HCT116 (cell line): Measurements from ENCODE around the gene CABS1.

Experiments used
- CTCF ChIP-seq, 3 experiments: fragments of 200-600 bp in 1 of 3; sonication (generic) in 1 of 3; IDR thresholded peaks in 2 of 3; conservative IDR thresholded peaks in 1 of 3; 2 replicates each; pipeline ENCODE4 v1.5.1; 2012 to 2017; ENCODE audit warnings: low read depth in 2 of 3, low read length in 2 of 3, antibody characterized with exemption in 1 of 3, borderline replicate concordance in 1 of 3, control low read depth in 1 of 3, mild to moderate bottlenecking in 1 of 3, mixed read lengths in 1 of 3, mixed run types in 1 of 3, moderate library complexity in 1 of 3; ENCODE audit not compliant: insufficient read depth in 1 of 3
- EGR1 ChIP-seq: IDR thresholded peaks from 2 replicates; pipeline ENCODE4 v1.6.1; 2012; ENCODE audit warnings: low read depth
- EZH2 ChIP-seq: fragments of 200-600 bp; sonication (generic); IDR thresholded peaks from 2 replicates; pipeline ENCODE4 v1.6.1; 2017; ENCODE audit warnings: antibody characterized with exemption, mixed run types
- EZH2phosphoT487 ChIP-seq: fragments of 200-600 bp; IDR thresholded peaks from 2 replicates; pipeline ENCODE4 v1.6.1; 2018; ENCODE audit warnings: antibody characterized with exemption, borderline replicate concordance
- JUND ChIP-seq: IDR thresholded peaks from 2 replicates; pipeline ENCODE4 v1.6.1; 2012
- MAX ChIP-seq: IDR thresholded peaks from 2 replicates; pipeline ENCODE4 v1.6.1; 2012
- POLR2A ChIP-seq: IDR thresholded peaks from 2 replicates; pipeline ENCODE4 v1.7.0; 2011; ENCODE audit warnings: borderline replicate concordance; ENCODE audit not compliant: insufficient read depth, insufficient read length; ENCODE audit errors: extremely low read depth
- POLR2AphosphoS5 ChIP-seq: IDR thresholded peaks from 2 replicates; pipeline ENCODE4 v1.6.1; 2011; ENCODE audit warnings: mild to moderate bottlenecking, low read depth, low read length, moderate library complexity
- SIN3A ChIP-seq: IDR thresholded peaks from 2 replicates; pipeline ENCODE4 v1.6.1; 2012; ENCODE audit warnings: low read depth
- SP1 ChIP-seq: IDR thresholded peaks from 2 replicates; pipeline ENCODE4 v1.6.1; 2012; ENCODE audit warnings: low read depth
- TCF7L2 ChIP-seq: IDR thresholded peaks from 2 replicates; pipeline ENCODE4 v1.7.0; 2011; ENCODE audit warnings: borderline replicate concordance, inconsistent platforms; ENCODE audit not compliant: insufficient read depth, insufficient read length; ENCODE audit errors: extremely low read depth
- YY1 ChIP-seq: IDR thresholded peaks from 2 replicates; pipeline ENCODE4 v1.6.1; 2011; ENCODE audit warnings: low read length, low read depth, moderate library complexity, mild to moderate bottlenecking; ENCODE audit not compliant: insufficient replicate concordance; ENCODE audit errors: extremely low read depth

- no peak for TF ChIP-seq POLR2A
- TF ChIP-seq CTCF (IDR thresholded peaks at IDR 0.05 in 2 of 3, conservative IDR thresholded peaks at IDR 0.05 in 1 of 3; ENCODE audit: borderline replicate concordance in 1 of 3, insufficient read depth in 1 of 3, low read depth in 2 of 3, low read length in 2 of 3): no peak
- TF ChIP-seq SIN3A: no peak
- no peak for TF ChIP-seq EZH2phosphoT487
- no peak for TF ChIP-seq EZH2
- no peak for TF ChIP-seq JUND
- no peak for TF ChIP-seq TCF7L2
- no peak for TF ChIP-seq SP1
- TF ChIP-seq MAX: no peak
- TF ChIP-seq EGR1: no peak
- TF ChIP-seq POLR2AphosphoS5: no peak
- TF ChIP-seq YY1: no peak
These were observed at the start of gene CABS1 for GRCh38 chr4:70334681-70335080.
